HepG2 (cell line): ENCODE measurements around the gene RPL27A. TPM values are rescaled to one million over a fixed set of nuclear protein-coding genes. Genes with fewer than 3 reads are reported as not detected.

Experiments used
- CEBPB ChIP-seq: IDR thresholded peaks from 2 replicates; pipeline ENCODE4 v1.6.1; 2011; ENCODE audit warnings: low read depth, low read length, improper control_type of control experiment, borderline replicate concordance
- DBP ChIP-seq: sonication (generic); formaldehyde crosslinking; IDR thresholded peaks from 2 replicates; pipeline ENCODE4 v1.4.0; 2020; ENCODE audit warnings: missing genetic modification reagents; ENCODE audit errors: not compliant biosample characterization
- FOXK2 ChIP-seq: fragments of 450-650 bp; IDR thresholded peaks from 2 replicates; pipeline ENCODE4 v1.6.1; 2016
- NR2F6 ChIP-seq, 2 experiments: IDR thresholded peaks; 2 replicates each; pipeline ENCODE4 v1.6.1; 2016; ENCODE audit warnings: antibody characterized with exemption in 1 of 2, mild to moderate bottlenecking in 1 of 2
- POGK ChIP-seq: sonication (generic); formaldehyde crosslinking; conservative IDR thresholded peaks from 2 replicates; pipeline ENCODE4 v1.8.0; 2022; ENCODE audit warnings: mild to moderate bottlenecking, moderate library complexity, missing genetic modification reagents
- ZFP37 ChIP-seq: sonication (generic); formaldehyde crosslinking; IDR thresholded peaks from 2 replicates; pipeline ENCODE4 v1.4.0; 2020; ENCODE audit warnings: missing genetic modification reagents, borderline replicate concordance
- ZNF142 ChIP-seq: sonication (generic); formaldehyde crosslinking; IDR thresholded peaks from 2 replicates; pipeline ENCODE4 v1.4.0; 2020; ENCODE audit warnings: missing genetic modification reagents
- ZNF276 ChIP-seq: sonication (generic); formaldehyde crosslinking; IDR thresholded peaks from 2 replicates; pipeline ENCODE4 v1.4.0; 2020; ENCODE audit warnings: mild to moderate bottlenecking, low read depth, missing genetic modification reagents
- ZNF407 ChIP-seq: sonication (generic); formaldehyde crosslinking; IDR thresholded peaks from one replicate; pipeline ENCODE4 v1.5.1; 2020; ENCODE audit warnings: mild to moderate bottlenecking, missing genetic modification reagents; ENCODE audit errors: not compliant biosample characterization
- polyA plus RNA-seq, 8 experiments: library from polyadenylated mRNA; depleted of rRNA in 3 of 8; stranded (reverse) in 7 of 8; unstranded in 1 of 8; fragments of >200 nt; fragmentation: Illumina TruSeq in 4 of 8; extraction: Trizol in 4 of 8; gene quantifications; 2 replicates each; pipeline versions ENCODE4 v1.2.1 to v1.2.3, GENCODE V29; 2011 to 2016; ENCODE audit warnings: low read depth in 4 of 8, missing spikeins in 1 of 8, mixed read lengths in 1 of 8; ENCODE audit not compliant: insufficient read depth in 1 of 8
- total RNA-seq, 5 experiments: library from RNA; depleted of rRNA; stranded (reverse); fragments of >200 nt; fragmentation: Illumina TruSeq; extraction: Trizol; gene quantifications; 2 replicates each; pipeline ENCODE4 v1.2.3, GENCODE V29; 2016; ENCODE audit warnings: low read depth in 1 of 5

Gene RPL27A
- total and polyA plus RNA-seq, 2 of the 13 experiments (the other 11 are each of a cell fraction or from before 2014, with no cell fraction given): 1,531 to 2,153 TPM

- TF ChIP-seq CEBPB (no peak), FOXK2 (no peak), ZFP37 (CRISPR knock-in tag) (no peak), ZNF407 (CRISPR knock-in tag) (no peak), ZNF142 (no peak), DBP (no peak), NR2F6 (IDR thresholded peaks at IDR 0.05) (0 out of 2 replicates have a peak, but pooled peaks have one; percentile 22), NR2F6 (CRISPR knock-in tag; IDR thresholded peaks at IDR 0.05) (peak; percentile 50; the same call in 1 of the 2 replicates), ZNF276 (no peak), POGK (no peak)
Observed at GRCh38 chr11:8733852-8734251, 51.3 kb downstream of the RPL27A start (continued).
